Neural progenitor cell (in vitro differentiated cells): ENCODE data around the gene KIR2DL3.
"Not testable (repeated sequence)": the region's sequence is repeated elsewhere in the genome, so short reads cannot be mapped to it uniquely, and the experiment has no call there.

Experiments
- CTCF ChIP-seq: fragments of 200-600 bp; sonication (generic); IDR thresholded peaks from 2 replicates; pipeline ENCODE4 v1.5.1; 2017; ENCODE audit warnings: antibody characterized with exemption, mild to moderate bottlenecking
- EZH2phosphoT487 ChIP-seq: fragments of 200-600 bp; sonication (generic); IDR thresholded peaks from 2 replicates; pipeline ENCODE4 v1.6.1; 2017; ENCODE audit warnings: antibody characterized with exemption

DNA sequence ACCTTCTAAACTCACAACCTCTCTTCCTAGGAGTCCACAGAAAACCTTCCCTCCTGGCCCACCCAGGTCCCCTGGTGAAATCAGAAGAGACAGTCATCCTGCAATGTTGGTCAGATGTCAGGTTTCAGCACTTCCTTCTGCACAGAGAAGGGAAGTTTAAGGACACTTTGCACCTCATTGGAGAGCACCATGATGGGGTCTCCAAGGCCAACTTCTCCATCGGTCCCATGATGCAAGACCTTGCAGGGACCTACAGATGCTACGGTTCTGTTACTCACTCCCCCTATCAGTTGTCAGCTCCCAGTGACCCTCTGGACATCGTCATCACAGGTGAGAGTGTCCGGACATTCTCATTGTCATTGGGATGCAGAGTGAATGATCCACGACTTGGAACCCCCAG, 3.6 kb downstream of the KIR2DL3 start:
- not testable (repeated sequence) for TF ChIP-seq CTCF, EZH2phosphoT487
